Gastrocnemius medialis (tissue), 4 donors: ENCODE results near the gene PPP1CC. TPM values are rescaled to one million over a fixed set of nuclear protein-coding genes. Genes with fewer than 3 reads are reported as not detected.

Experiments used
- ATAC-seq, 2 donors: fragments of 150-250 bp; one replicate each; pipeline ENCODE4 v1.9.1; 2016
- DNase-seq, 2 donors: peaks; one replicate each; pipeline ENCODE4 v3.0.0-alpha.2; 2019
- H3K27ac ChIP-seq, 4 donors: fragments of 200-600 bp; sonication (generic); 1 replicate in 1 of 4; 2 replicates in 3 of 4; pipeline ENCODE4 v1.5.1; 2016 to 2018; ENCODE audit warnings: mild to moderate bottlenecking in 2 of 4, moderate library complexity in 1 of 4
- H3K27me3 ChIP-seq, 3 donors: fragments of 200-600 bp; sonication (generic) in 2 of 3; 1 replicate in 1 of 3; 2 replicates in 2 of 3; pipeline versions ENCODE4 v1.5.1 to v1.6.0; 2016 to 2019; ENCODE audit warnings: mild to moderate bottlenecking in 1 of 3, moderate library complexity in 1 of 3
- H3K36me3 ChIP-seq, 2 donors: fragments of 200-600 bp; sonication (generic) in 1 of 2; one replicate each; pipeline ENCODE4 v1.5.1; 2017 to 2018
- H3K4me1 ChIP-seq, 2 donors: fragments of 200-600 bp; sonication (generic) in 1 of 2; one replicate each; pipeline ENCODE4 v1.5.1; 2016 to 2017; ENCODE audit warnings: mild to moderate bottlenecking in 2 of 2
- H3K4me3 ChIP-seq, 4 donors: fragments of 200-600 bp; sonication (generic) in 3 of 4; 1 replicate in 1 of 4; 2 replicates in 3 of 4; pipeline ENCODE4 v1.5.1; 2016 to 2019; ENCODE audit warnings: mild to moderate bottlenecking in 2 of 4
- H3K9me3 ChIP-seq, 3 donors: fragments of 200-600 bp; sonication (generic) in 2 of 3; 1 replicate in 1 of 3; 2 replicates in 2 of 3; pipeline ENCODE4 v1.5.1; 2016 to 2019
- CTCF ChIP-seq, 5 experiments: fragments of 450-650 bp in 3 of 5; fragments of 200-600 bp in 2 of 5; sonication (generic) in 2 of 5; IDR thresholded peaks in 4 of 5; conservative IDR thresholded peaks in 1 of 5; 1 replicate in 4 of 5; 2 replicates in 1 of 5; pipeline ENCODE4 v1.5.1; 2016 to 2019; ENCODE audit warnings: antibody characterized with exemption in 5 of 5, mild to moderate bottlenecking in 3 of 5, moderate library complexity in 3 of 5
- POLR2A ChIP-seq, 2 donors: fragments of 450-650 bp; IDR thresholded peaks; one replicate each; pipeline ENCODE4 v1.6.1; 2017; ENCODE audit warnings: antibody characterized with exemption in 2 of 2, mild to moderate bottlenecking in 2 of 2, moderate library complexity in 2 of 2
- in situ Hi-C, 4 donors: fragments of 200-750 bp; cut with MboI; loops; one replicate each; pipeline versions ENCODE4 v1.15.0 to v1.8.0; 2017; ENCODE audit warnings: low sequenced_read_pairs in 4 of 4
- intact Hi-C: fragments of 100-400 bp; cut with DNase I; formaldehyde crosslinking; loops from one replicate; pipeline ENCODE4 v1.15.1; 2023; ENCODE audit warnings: low total_unique reads
- total RNA-seq, 4 donors: library from RNA; depleted of rRNA; stranded (reverse); fragments of >200 nt; gene quantifications; one replicate each; pipeline versions ENCODE4 v1.1.0 to v1.2.3, GENCODE V29; 2016

Gene PPP1CC
- total RNA-seq, 4 donors from 2014 or later = 96.4 to 226 (median 154) TPM

DNA sequence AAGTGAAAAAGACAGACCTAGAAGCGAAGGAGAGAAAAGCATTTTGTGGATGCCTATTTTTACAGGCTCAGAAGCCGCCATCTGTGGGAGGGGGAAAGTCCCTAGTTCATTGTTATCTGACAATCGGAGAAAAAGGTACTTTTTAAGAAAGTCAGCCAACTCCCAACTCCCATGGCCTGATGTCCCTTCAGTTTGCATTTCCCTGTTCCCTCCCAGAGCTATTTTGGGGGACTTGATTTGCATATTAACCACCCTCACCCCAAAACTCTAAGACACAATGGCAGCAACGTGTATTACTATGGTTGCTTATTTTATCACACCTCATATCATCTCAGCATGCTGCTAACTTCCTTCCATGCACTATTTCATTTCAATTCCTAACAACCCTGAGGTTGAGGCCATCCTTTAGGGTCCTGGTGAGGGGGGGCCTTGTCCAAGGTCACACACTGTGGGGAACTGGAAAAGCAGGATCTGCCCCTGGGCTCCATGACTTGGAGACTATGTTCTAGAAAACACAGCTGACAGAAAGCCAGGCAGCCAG lies 72.5 kb downstream of the PPP1CC start:
- no peak for DNase-seq
- Histone ChIP-seq H3K27me3 (no peaks in the 10 kb centered on the region), H3K36me3 (no peaks in the 10 kb centered on the region), H3K4me3 (no peak overlapping the region), H3K4me1 (no peaks in the 10 kb centered on the region), H3K27ac (no peak overlapping the region), H3K9me3 (no peaks in the 10 kb centered on the region)
- in situ Hi-C loops = no loop called here
- TF ChIP-seq POLR2A (IDR thresholded peaks at IDR 0.05) = no peak
- no peak for TF ChIP-seq CTCF (IDR thresholded peaks at IDR 0.05 in 4 of 5, conservative IDR thresholded peaks at IDR 0.05 in 1 of 5)
- no peak for ATAC-seq
- intact Hi-C loops = no loop called here

Other genes with a start within 250 kb of the PPP1CC start
- gene VPS29, start 240.8 kb downstream of the PPP1CC start, total RNA-seq = 100 to 1,000 TPM in 2 of 4 donors, 10 to 100 TPM in 2; 76.4 to 145 (median 92.9) TPM
- 1 to 10 TPM in 1 of 4 donors, under 1 TPM in 3; 0.12 to 2.0 (median 0.62) TPM for gene RAD9B, start 240.6 kb downstream of the PPP1CC start, total RNA-seq
- 10 to 100 TPM; 27.6 to 85.8 (median 58.4) TPM for gene PPTC7, start 159.6 kb downstream of the PPP1CC start, total RNA-seq
- 10 to 100 TPM in 3 of 4 donors, 1 to 10 TPM in 1; 4.7 to 30.8 (median 22.7) TPM for gene TCTN1, start 128.8 kb downstream of the PPP1CC start, total RNA-seq
- gene HVCN1, start 53.8 kb downstream of the PPP1CC start, total RNA-seq = 1 to 10 TPM; 4.6 to 8.1 (median 5.8) TPM
- gene CCDC63, start 104.1 kb upstream of the PPP1CC start, total RNA-seq = not detected
- gene MYL2, start 177.7 kb upstream of the PPP1CC start, total RNA-seq = 1,000 to 10,000 TPM in 3 of 4 donors, 100 to 1,000 TPM in 1; 817 to 5,649 (median 2,775) TPM